Transverse colon (tissue), 4 donors: ENCODE measurements around the gene CCDC178.

Experiments
- EP300 ChIP-seq: sonication (generic); formaldehyde crosslinking; IDR thresholded peaks from one replicate; pipeline ENCODE4 v1.6.1; 2017; ENCODE audit warnings: antibody characterized with exemption, low read depth
- POLR2AphosphoS5 ChIP-seq, 3 donors: sonication (generic); formaldehyde crosslinking; IDR thresholded peaks; one replicate each; pipeline ENCODE4 v1.6.1; 2016; ENCODE audit warnings: antibody characterized with exemption in 3 of 3
- TF ChIP-seq, protein P1 (sequence below), 5 experiments: fragments of 200-600 bp in 3 of 5; fragments of 450-650 bp in 2 of 5; sonication (generic) in 3 of 5; IDR thresholded peaks; 1 replicate in 2 of 5; 2 replicates in 3 of 5; pipeline ENCODE4 v1.5.1; 2016 to 2017; ENCODE audit warnings: antibody characterized with exemption in 5 of 5, inconsistent platforms in 3 of 5, mild to moderate bottlenecking in 2 of 5, moderate library complexity in 1 of 5

DNA sequence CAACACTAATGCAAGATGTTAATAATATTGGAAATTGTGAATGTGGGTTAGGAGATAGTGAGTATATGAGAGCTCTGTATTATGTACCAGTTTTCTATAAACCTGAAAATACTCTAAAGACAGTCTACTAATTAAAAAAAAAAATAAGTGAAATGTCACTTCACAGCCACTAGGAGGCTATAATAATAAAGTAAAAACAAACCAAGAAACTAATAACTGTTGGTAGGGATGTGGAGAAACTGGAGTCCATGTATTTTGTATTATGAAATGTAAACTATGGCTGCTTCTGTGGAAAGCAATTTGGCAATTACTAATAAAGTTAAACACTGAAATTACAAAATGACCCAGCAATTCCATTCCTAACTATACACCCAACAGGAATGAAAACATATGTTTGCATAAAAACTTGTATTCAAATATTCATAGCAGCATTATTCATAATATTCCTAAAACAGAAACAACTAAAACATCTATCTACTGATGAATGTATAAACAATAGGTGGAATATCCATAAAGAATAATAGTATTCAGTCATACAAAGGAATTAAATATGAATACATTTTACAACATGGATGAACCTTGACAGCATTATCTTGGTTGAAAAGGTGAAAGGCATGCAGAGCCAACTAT, 36.2 kb downstream of the CCDC178 start:
- TF ChIP-seq, protein P1, sequence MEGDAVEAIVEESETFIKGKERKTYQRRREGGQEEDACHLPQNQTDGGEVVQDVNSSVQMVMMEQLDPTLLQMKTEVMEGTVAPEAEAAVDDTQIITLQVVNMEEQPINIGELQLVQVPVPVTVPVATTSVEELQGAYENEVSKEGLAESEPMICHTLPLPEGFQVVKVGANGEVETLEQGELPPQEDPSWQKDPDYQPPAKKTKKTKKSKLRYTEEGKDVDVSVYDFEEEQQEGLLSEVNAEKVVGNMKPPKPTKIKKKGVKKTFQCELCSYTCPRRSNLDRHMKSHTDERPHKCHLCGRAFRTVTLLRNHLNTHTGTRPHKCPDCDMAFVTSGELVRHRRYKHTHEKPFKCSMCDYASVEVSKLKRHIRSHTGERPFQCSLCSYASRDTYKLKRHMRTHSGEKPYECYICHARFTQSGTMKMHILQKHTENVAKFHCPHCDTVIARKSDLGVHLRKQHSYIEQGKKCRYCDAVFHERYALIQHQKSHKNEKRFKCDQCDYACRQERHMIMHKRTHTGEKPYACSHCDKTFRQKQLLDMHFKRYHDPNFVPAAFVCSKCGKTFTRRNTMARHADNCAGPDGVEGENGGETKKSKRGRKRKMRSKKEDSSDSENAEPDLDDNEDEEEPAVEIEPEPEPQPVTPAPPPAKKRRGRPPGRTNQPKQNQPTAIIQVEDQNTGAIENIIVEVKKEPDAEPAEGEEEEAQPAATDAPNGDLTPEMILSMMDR (IDR thresholded peaks at IDR 0.05), result peak in 4 of 5 experiments; percentile 9 to 40 (median 19)
- TF ChIP-seq POLR2AphosphoS5 (IDR thresholded peaks at IDR 0.05) (no peak), EP300 (no peak)
